IPS-15b (cell line): Measurements from ENCODE around the gene BLVRB.

Source experiments
- H3K27me3 ChIP-seq: one replicate; pipeline ENCODE4 v1.6.1; 2013; ENCODE audit warnings: low read length; ENCODE audit not compliant: control insufficient read depth, insufficient read depth
- H3K36me3 ChIP-seq: one replicate; pipeline ENCODE4 v1.6.1; 2013; ENCODE audit warnings: low read length; ENCODE audit not compliant: control insufficient read depth, insufficient read depth
- H3K4me1 ChIP-seq: one replicate; pipeline ENCODE4 v1.6.1; 2013; ENCODE audit warnings: mild to moderate bottlenecking, low read length; ENCODE audit not compliant: control insufficient read depth, insufficient read depth
- H3K4me3 ChIP-seq: one replicate; pipeline ENCODE4 v1.5.1; 2013; ENCODE audit warnings: low read depth, low read length
- H3K9ac ChIP-seq: one replicate; pipeline ENCODE4 v1.6.1; 2013; ENCODE audit warnings: low read depth, mild to moderate bottlenecking, low read length
- H3K9me3 ChIP-seq: one replicate; pipeline ENCODE4 v1.6.1; 2013; ENCODE audit warnings: mild to moderate bottlenecking, low read length; ENCODE audit not compliant: control insufficient read depth, insufficient read depth

BLVRB gene

GRCh38 chr19:40465557-40466218 is at the start of gene BLVRB:
BLVRB (minus strand) TSS chr19:40465745; CDS start chr19:40465688, 57 bp downstream.
- peaks cover 28% of the 10 kb centered on the region for H3K27me3 ChIP-seq
- H3K4me3 ChIP-seq, result peak within 1 kb of the TSS; percentile 79
- H3K9ac ChIP-seq, result no peak within 1 kb of the TSS
- H3K4me1 ChIP-seq, result peaks cover 3% of the 10 kb centered on the region
- no peaks in the 10 kb centered on the region for H3K36me3 ChIP-seq
- H3K9me3 ChIP-seq, result no peaks in the 10 kb centered on the region

- no peaks in the 10 kb centered on the region for H3K4me1 ChIP-seq
- H3K9me3 ChIP-seq, result no peaks in the 10 kb centered on the region
- no peak overlapping the region for H3K4me3 ChIP-seq
- H3K9ac ChIP-seq, result no peak overlapping the region
- H3K27me3 ChIP-seq, result peaks cover 81% of the 10 kb centered on the region
- no peaks in the 10 kb centered on the region for H3K36me3 ChIP-seq
These were observed 48.3 kb upstream of the BLVRB start for GRCh38 chr19:40513741-40514315.

- Histone ChIP-seq H3K27me3 (peaks cover 76% of the 10 kb centered on the region), H3K4me3 (peak overlapping the region; percentile 43), H3K4me1 (no peaks in the 10 kb centered on the region), H3K36me3 (no peaks in the 10 kb centered on the region), H3K9me3 (no peaks in the 10 kb centered on the region), H3K9ac (no peak overlapping the region)
These were observed 47.8 kb upstream of the BLVRB start for GRCh38 chr19:40513345-40513678.

GRCh38 chr19:40512473-40513344 is 47.2 kb upstream of the BLVRB start:
- Histone ChIP-seq H3K4me1 (no peaks in the 10 kb centered on the region), H3K9ac (no peak overlapping the region), H3K27me3 (peaks cover 72% of the 10 kb centered on the region), H3K36me3 (no peaks in the 10 kb centered on the region), H3K4me3 (peak overlapping the region; percentile 43), H3K9me3 (no peaks in the 10 kb centered on the region)

- peak overlapping the region; percentile 43 for H3K4me3 ChIP-seq
- H3K9ac ChIP-seq, result no peak overlapping the region
- no peaks in the 10 kb centered on the region for H3K9me3 ChIP-seq
- H3K27me3 ChIP-seq, result peaks cover 66% of the 10 kb centered on the region
- H3K36me3 ChIP-seq, result no peaks in the 10 kb centered on the region
- H3K4me1 ChIP-seq, result no peaks in the 10 kb centered on the region
These were observed 46.5 kb upstream of the BLVRB start for GRCh38 chr19:40512110-40512472.

- H3K36me3 ChIP-seq, result no peaks in the 10 kb centered on the region
- H3K9me3 ChIP-seq, result no peaks in the 10 kb centered on the region
- H3K9ac ChIP-seq, result no peak overlapping the region
- peaks cover 61% of the 10 kb centered on the region for H3K27me3 ChIP-seq
- no peaks in the 10 kb centered on the region for H3K4me1 ChIP-seq
- H3K4me3 ChIP-seq, result no peak overlapping the region
These were observed 45.9 kb upstream of the BLVRB start for GRCh38 chr19:40511487-40511886.

- Histone ChIP-seq H3K4me3 (no peak overlapping the region), H3K36me3 (no peaks in the 10 kb centered on the region), H3K9me3 (no peaks in the 10 kb centered on the region), H3K9ac (no peak overlapping the region), H3K4me1 (no peaks in the 10 kb centered on the region), H3K27me3 (peaks cover 60% of the 10 kb centered on the region)
These were observed 45.1 kb upstream of the BLVRB start for GRCh38 chr19:40510526-40511115.

- no peak overlapping the region for H3K4me3 ChIP-seq
- no peaks in the 10 kb centered on the region for H3K4me1 ChIP-seq
- peaks cover 48% of the 10 kb centered on the region for H3K27me3 ChIP-seq
- H3K9me3 ChIP-seq, result no peaks in the 10 kb centered on the region
- H3K36me3 ChIP-seq, result no peaks in the 10 kb centered on the region
- no peak overlapping the region for H3K9ac ChIP-seq
These were observed 43.3 kb upstream of the BLVRB start for GRCh38 chr19:40508739-40509260.

GRCh38 chr19:40507892-40508291 is 42.3 kb upstream of the BLVRB start:
- H3K9ac ChIP-seq, result no peak overlapping the region
- H3K4me1 ChIP-seq, result no peaks in the 10 kb centered on the region
- peaks cover 39% of the 10 kb centered on the region for H3K27me3 ChIP-seq
- no peak overlapping the region for H3K4me3 ChIP-seq
- H3K9me3 ChIP-seq, result no peaks in the 10 kb centered on the region
- no peaks in the 10 kb centered on the region for H3K36me3 ChIP-seq

GRCh38 chr19:40506099-40506498 is 40.6 kb upstream of the BLVRB start:
- H3K27me3 ChIP-seq, result peaks cover 22% of the 10 kb centered on the region
- H3K36me3 ChIP-seq, result no peaks in the 10 kb centered on the region
- no peak overlapping the region for H3K9ac ChIP-seq
- H3K9me3 ChIP-seq, result no peaks in the 10 kb centered on the region
- no peak overlapping the region for H3K4me3 ChIP-seq
- no peaks in the 10 kb centered on the region for H3K4me1 ChIP-seq

- Histone ChIP-seq H3K9me3 (no peaks in the 10 kb centered on the region), H3K4me1 (no peaks in the 10 kb centered on the region), H3K9ac (no peak overlapping the region), H3K27me3 (peaks cover 10% of the 10 kb centered on the region), H3K4me3 (no peak overlapping the region), H3K36me3 (no peaks in the 10 kb centered on the region)
These were observed 37.8 kb upstream of the BLVRB start for GRCh38 chr19:40503320-40503695.
